Activated naive CD8-positive, alpha-beta T cell treated with anti-CD3 and anti-CD28 coated beads, Interleukin-2, amount 10 ng/mL, durations not matched to agents 7 days and 5 days (primary cell): Measurements from ENCODE around the gene CRABP1. TPM values are rescaled to one million over a fixed set of nuclear protein-coding genes. Genes with fewer than 3 reads are reported as not detected.

ENCODE experiments used
- ATAC-seq: fragments of 150-1000 bp; cut with Tn5 transposase; one replicate; pipeline ENCODE4 v1.10.0; 2021; ENCODE audit warnings: low read depth, moderate library complexity
- POLR2A ChIA-PET: fragments of 350-600 bp; sonication (Branson Sonifier 250); formaldehyde crosslinking; loops from one replicate; lab custom pipeline; 2021; ENCODE audit warnings: antibody characterized with exemption; lab: Charles Lee
- DNase-seq: peaks from one replicate; pipeline ENCODE4 v3.0.0; 2021
- H3K27ac Mint-ChIP-seq: one replicate; pipeline ENCODE4 v1.8.0; 2022; ENCODE audit warnings: mild to moderate bottlenecking, mixed read lengths
- H3K27me3 Mint-ChIP-seq: one replicate; pipeline ENCODE4 v1.8.0; 2022; ENCODE audit warnings: mild to moderate bottlenecking, moderate library complexity, mixed read lengths
- H3K36me3 Mint-ChIP-seq: one replicate; pipeline ENCODE4 v1.8.0; 2021; ENCODE audit warnings: mild to moderate bottlenecking, mixed read lengths
- H3K4me1 Mint-ChIP-seq: one replicate; pipeline ENCODE4 v1.8.0; 2021; ENCODE audit warnings: mixed read lengths
- H3K4me3 Mint-ChIP-seq: one replicate; pipeline ENCODE4 v1.8.0; 2022; ENCODE audit warnings: mild to moderate bottlenecking, moderate library complexity, mixed read lengths
- H3K9me3 Mint-ChIP-seq: one replicate; pipeline ENCODE4 v1.8.0; 2021; ENCODE audit warnings: mixed read lengths
- total RNA-seq, 2 experiments: library from RNA; stranded (reverse); gene quantifications; one replicate each; pipeline ENCODE4 v1.2.3, GENCODE V29; 2021

The CRABP1 gene
- total RNA-seq, 2 experiments from 2014 or later: not detected

GRCh38 chr15:78384651-78385050, 44.5 kb downstream of the CRABP1 start:
- Mint-ChIP-seq H3K9me3 (no peaks in the 10 kb centered on the region), H3K27me3 (peaks cover 37% of the 10 kb centered on the region), H3K36me3 (no peaks in the 10 kb centered on the region), H3K27ac (no peak overlapping the region), H3K4me1 (no peaks in the 10 kb centered on the region), H3K4me3 (no peak overlapping the region)
- DNase-seq (no peak), ATAC-seq (no peak)
- POLR2A ChIA-PET: no interaction called here

DNA sequence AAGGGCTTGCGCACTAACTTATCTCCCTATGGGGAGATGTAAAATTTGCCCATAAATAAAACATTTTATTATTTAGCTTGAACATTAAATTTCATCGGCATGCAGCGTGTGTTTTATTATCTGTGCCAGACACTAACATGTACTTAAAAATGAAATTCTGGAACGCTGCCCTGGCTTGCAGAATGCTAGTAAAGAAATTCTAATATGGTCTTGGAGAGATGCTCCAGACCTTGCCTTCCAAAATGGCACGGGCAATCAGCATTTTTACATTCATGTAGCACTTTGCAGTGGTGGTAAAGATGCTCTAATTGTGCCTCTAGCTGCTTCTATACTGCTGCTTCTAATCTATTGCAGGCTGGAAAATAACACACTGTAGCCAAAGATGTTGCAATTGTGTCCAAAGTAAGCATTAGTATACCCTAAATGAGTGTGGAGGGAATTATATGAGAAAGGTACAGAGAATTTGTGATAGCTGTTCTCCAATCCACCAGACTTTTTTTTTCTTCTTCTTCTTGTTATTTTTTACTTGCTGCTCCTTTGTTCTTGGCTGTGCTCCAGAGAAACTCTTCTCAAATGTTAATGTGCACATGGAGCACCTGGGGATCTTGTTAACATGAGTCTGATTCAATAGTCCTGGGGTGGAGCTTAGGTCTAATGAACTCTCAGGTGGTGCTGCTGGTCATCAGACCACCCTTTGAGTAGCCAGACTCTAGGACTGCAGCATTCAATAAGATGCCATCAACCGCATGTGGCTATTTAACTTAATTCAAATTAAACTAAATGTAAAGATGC, 47.3 kb downstream of the CRABP1 start:
- Mint-ChIP-seq H3K4me1 (no peaks in the 10 kb centered on the region), H3K27ac (no peak overlapping the region), H3K9me3 (no peaks in the 10 kb centered on the region), H3K36me3 (no peaks in the 10 kb centered on the region), H3K4me3 (no peak overlapping the region), H3K27me3 (peaks cover 30% of the 10 kb centered on the region)
- DNase-seq (no peak), ATAC-seq (no peak)
- POLR2A ChIA-PET: interaction anchor here (0.7 kb wide), 1 partner anchor 1525 kb away, joined by 3 read pairs; no protein-coding TSS in a partner anchor

GRCh38 chr15:78388865-78389264, 48.7 kb downstream of the CRABP1 start:
- Mint-ChIP-seq H3K36me3 (no peaks in the 10 kb centered on the region), H3K27ac (no peak overlapping the region), H3K27me3 (peaks cover 26% of the 10 kb centered on the region), H3K4me1 (no peaks in the 10 kb centered on the region), H3K9me3 (no peaks in the 10 kb centered on the region), H3K4me3 (no peak overlapping the region)
- ATAC-seq (no peak), DNase-seq (no peak)
- POLR2A ChIA-PET: no interaction called here

- ATAC-seq: no peak
- no peaks in the 10 kb centered on the region for H3K9me3 Mint-ChIP-seq
- POLR2A ChIA-PET: no interaction called here
These were observed 49.2 kb downstream of the CRABP1 start for GRCh38 chr15:78389322-78389721.

GRCh38 chr15:78389738-78390137, 49.6 kb downstream of the CRABP1 start:
- no peak overlapping the region for H3K4me3 Mint-ChIP-seq
- no peak for ATAC-seq
- POLR2A ChIA-PET: no interaction called here
- H3K27me3 Mint-ChIP-seq: peaks cover 24% of the 10 kb centered on the region
- no peak overlapping the region for H3K27ac Mint-ChIP-seq
- no peaks in the 10 kb centered on the region for H3K36me3 Mint-ChIP-seq
- no peaks in the 10 kb centered on the region for H3K9me3 Mint-ChIP-seq
- DNase-seq: no peak
- no peaks in the 10 kb centered on the region for H3K4me1 Mint-ChIP-seq

More at GRCh38 chr15:78389322-78389721, 49.2 kb downstream of the CRABP1 start:
- H3K4me1 Mint-ChIP-seq: no peaks in the 10 kb centered on the region
- peaks cover 25% of the 10 kb centered on the region for H3K27me3 Mint-ChIP-seq
- no peaks in the 10 kb centered on the region for H3K36me3 Mint-ChIP-seq
- no peak for DNase-seq
- no peak overlapping the region for H3K27ac Mint-ChIP-seq
- no peak overlapping the region for H3K4me3 Mint-ChIP-seq

DNA sequence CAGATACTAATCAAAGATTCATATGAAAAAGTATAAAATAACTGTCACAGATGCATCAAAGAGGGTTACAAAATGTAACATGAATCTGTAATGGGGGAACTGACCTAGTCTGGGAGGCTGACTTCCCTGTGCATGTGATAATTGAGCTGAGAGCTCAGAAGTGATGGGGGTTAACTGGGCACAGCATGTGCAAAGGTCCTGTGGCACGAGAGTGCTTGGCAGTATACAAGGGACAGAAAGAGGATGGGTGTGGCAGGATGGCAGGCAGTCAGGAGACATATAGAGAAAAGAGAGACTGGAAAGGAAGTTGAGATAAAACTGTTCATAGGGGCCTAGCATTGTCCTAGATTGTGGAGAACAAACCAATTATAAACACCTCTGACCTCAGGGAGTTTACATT, 50.1 kb downstream of the CRABP1 start:
- DNase-seq (no peak), ATAC-seq (no peak)
- H3K4me1 Mint-ChIP-seq: no peaks in the 10 kb centered on the region
- no peaks in the 10 kb centered on the region for H3K9me3 Mint-ChIP-seq
- H3K27me3 Mint-ChIP-seq: peaks cover 19% of the 10 kb centered on the region
- no peak overlapping the region for H3K4me3 Mint-ChIP-seq
- H3K36me3 Mint-ChIP-seq: no peaks in the 10 kb centered on the region
- no peak overlapping the region for H3K27ac Mint-ChIP-seq
- POLR2A ChIA-PET: no interaction called here

DNA sequence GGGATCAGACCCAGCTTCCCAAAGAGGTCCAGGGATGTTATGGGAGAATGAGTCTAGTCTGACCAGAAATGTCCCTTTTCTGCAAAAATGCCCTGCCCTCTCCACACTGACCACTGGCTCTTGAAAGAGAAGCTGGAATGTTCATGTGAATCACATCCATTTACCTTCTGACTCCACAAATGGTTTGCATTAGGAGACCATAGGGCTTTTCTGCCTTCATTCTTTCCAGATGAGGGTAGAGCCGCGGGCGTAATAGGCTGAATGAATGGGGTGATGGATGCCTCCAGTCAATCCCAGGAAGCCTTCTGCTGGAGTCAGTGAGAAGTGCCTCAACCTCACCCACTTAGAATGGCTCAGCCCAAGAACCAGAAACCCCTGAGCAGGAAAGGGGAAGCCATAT, 50.7 kb downstream of the CRABP1 start:
- DNase-seq (no peak), ATAC-seq (no peak)
- Mint-ChIP-seq H3K4me1 (no peaks in the 10 kb centered on the region), H3K36me3 (no peaks in the 10 kb centered on the region), H3K27ac (no peak overlapping the region), H3K4me3 (no peak overlapping the region), H3K27me3 (peaks cover 17% of the 10 kb centered on the region), H3K9me3 (no peaks in the 10 kb centered on the region)
- POLR2A ChIA-PET: no interaction called here

DNA sequence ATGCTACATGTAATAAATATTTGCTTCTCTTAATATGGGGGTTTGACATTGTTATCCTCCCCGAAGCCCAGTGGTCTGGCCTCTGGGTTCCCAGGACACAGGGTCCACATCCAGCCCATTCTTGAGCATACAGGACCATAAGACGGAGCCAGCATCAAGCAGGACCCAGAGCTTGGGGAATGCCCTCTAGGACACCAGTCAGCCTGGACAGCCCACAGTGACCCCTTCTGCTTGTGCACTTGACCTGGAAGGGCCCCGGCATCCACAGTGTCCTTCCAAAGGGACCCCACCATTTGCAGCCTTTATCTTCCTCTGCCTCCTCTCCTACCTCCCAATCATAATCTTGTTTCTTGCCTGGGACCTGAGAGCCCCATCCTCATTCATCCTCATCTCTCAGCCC, 51.6 kb downstream of the CRABP1 start:
- POLR2A ChIA-PET: no interaction called here
- H3K36me3 Mint-ChIP-seq: no peaks in the 10 kb centered on the region
- no peaks in the 10 kb centered on the region for H3K4me1 Mint-ChIP-seq
- peaks cover 10% of the 10 kb centered on the region for H3K27me3 Mint-ChIP-seq
- DNase-seq (no peak), ATAC-seq (no peak)
- H3K9me3 Mint-ChIP-seq: no peaks in the 10 kb centered on the region
- H3K4me3 Mint-ChIP-seq: no peak overlapping the region
- no peak overlapping the region for H3K27ac Mint-ChIP-seq

DNA sequence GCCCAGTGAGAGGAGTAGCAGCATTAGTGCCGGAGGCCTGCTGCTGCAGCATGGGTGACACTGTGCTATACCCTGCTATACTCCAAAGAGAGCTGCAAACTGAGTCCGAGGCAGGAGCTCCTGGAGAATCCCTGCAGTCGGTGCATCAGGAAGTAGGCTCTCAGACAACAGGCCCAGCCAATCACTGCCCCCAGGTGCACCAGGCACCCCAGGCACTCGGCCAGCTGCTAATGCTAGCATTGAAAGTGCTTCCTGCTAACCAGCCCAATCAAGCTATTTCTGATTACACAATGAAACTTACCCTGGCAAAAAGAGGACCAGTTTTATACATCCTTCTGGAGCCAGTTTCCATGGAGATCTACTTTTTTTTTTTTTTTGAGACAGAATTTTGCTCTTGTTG, 52.3 kb downstream of the CRABP1 start:
- Mint-ChIP-seq H3K4me3 (no peak overlapping the region), H3K27me3 (peaks cover 7% of the 10 kb centered on the region), H3K27ac (no peak overlapping the region), H3K36me3 (no peaks in the 10 kb centered on the region), H3K9me3 (no peaks in the 10 kb centered on the region), H3K4me1 (no peaks in the 10 kb centered on the region)
- POLR2A ChIA-PET: no interaction called here
- DNase-seq (no peak), ATAC-seq (no peak)

- H3K27me3 Mint-ChIP-seq: peaks cover 7% of the 10 kb centered on the region
- DNase-seq: no peak
- H3K4me1 Mint-ChIP-seq: no peaks in the 10 kb centered on the region
- no peak overlapping the region for H3K4me3 Mint-ChIP-seq
- no peaks in the 10 kb centered on the region for H3K36me3 Mint-ChIP-seq
- H3K9me3 Mint-ChIP-seq: no peaks in the 10 kb centered on the region
- POLR2A ChIA-PET: no interaction called here
- H3K27ac Mint-ChIP-seq: no peak overlapping the region
- no peak for ATAC-seq
These were observed 53.0 kb downstream of the CRABP1 start for GRCh38 chr15:78393137-78393536.

- Mint-ChIP-seq H3K9me3 (no peaks in the 10 kb centered on the region), H3K27ac (no peak overlapping the region), H3K4me3 (no peak overlapping the region), H3K27me3 (peaks cover 5% of the 10 kb centered on the region), H3K36me3 (no peaks in the 10 kb centered on the region), H3K4me1 (no peaks in the 10 kb centered on the region)
- DNase-seq (no peak), ATAC-seq (no peak)
- POLR2A ChIA-PET: no interaction called here
These were observed 53.9 kb downstream of the CRABP1 start for GRCh38 chr15:78394026-78394425.

DNA sequence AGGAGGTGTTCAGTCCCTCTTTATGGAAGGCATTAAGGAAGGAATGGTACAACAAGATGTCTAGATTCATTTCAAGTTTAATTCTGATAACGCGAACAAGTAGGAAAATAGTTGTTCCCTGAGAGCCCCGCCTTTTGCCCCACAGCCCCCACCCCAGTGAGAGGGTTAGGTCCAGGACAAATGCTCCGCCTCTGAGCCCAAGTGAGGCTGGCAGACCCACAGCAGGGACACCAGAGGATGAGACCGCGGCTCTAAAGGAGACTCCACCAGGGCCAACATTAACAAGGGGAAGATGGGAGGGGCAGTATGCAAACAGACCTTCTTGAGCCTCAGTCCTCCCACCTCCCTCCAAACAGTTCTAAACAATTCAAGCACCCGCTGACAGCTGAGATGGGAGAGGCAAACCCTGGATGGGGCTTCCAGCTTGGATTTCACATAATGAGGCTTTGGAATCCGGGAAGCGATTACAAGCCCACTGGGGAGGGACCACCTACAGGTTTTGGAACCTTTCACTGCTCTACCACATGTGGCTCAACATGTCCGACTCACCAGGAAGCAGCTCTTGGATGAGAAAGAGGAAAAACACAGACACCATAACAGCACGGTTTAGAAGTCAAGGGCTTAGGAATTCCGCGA, 54.9 kb downstream of the CRABP1 start:
- H3K4me3 Mint-ChIP-seq: no peak overlapping the region

DNA sequence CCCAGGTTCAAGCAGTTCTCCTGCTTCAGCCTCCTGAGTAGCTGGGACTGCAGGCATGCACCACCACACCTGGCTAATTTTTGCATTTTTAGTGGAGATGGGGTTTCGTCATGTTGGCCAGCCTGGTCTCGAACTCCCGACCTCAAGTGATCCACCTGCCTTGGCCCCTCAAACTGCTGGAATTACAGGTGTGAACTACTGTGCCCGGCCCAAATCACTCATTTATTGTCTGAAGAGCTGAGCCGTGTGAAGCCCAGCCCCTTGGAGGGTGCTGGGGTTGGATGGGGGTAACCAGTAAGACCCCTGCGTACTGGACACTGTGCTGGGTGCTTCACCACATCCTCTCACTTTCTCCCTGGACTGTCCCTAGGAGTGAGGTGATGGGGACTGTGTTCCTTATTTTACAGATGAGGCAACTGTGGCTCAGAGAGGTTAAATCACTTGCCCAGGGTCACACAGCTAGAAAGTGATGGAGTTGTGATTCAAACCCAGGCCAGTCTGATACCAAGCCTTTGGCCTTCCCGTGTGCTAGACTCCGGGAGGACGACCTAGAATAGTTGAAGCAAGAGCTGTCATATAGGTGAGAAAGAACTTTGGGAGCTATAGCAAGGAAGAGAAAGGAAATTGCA, 56.1 kb downstream of the CRABP1 start:
- H3K27ac Mint-ChIP-seq: no peak overlapping the region
- no peaks in the 10 kb centered on the region for H3K9me3 Mint-ChIP-seq
- H3K27me3 Mint-ChIP-seq: peaks cover 4% of the 10 kb centered on the region
- ATAC-seq: no peak
- H3K36me3 Mint-ChIP-seq: no peaks in the 10 kb centered on the region
- DNase-seq: no peak
- POLR2A ChIA-PET: no interaction called here
- no peaks in the 10 kb centered on the region for H3K4me1 Mint-ChIP-seq
- H3K4me3 Mint-ChIP-seq: no peak overlapping the region

More for the DNA sequence above, 54.9 kb downstream of the CRABP1 start:
- DNase-seq (no peak), ATAC-seq (no peak)
- Mint-ChIP-seq H3K36me3 (no peaks in the 10 kb centered on the region), H3K27me3 (peaks cover 4% of the 10 kb centered on the region), H3K9me3 (no peaks in the 10 kb centered on the region), H3K27ac (no peak overlapping the region), H3K4me1 (no peaks in the 10 kb centered on the region)
- POLR2A ChIA-PET: no interaction called here

- Mint-ChIP-seq H3K4me3 (no peak overlapping the region), H3K36me3 (no peaks in the 10 kb centered on the region), H3K27ac (no peak overlapping the region), H3K4me1 (no peaks in the 10 kb centered on the region), H3K9me3 (no peaks in the 10 kb centered on the region), H3K27me3 (peaks cover 4% of the 10 kb centered on the region)
- no peak for DNase-seq
- no peak for ATAC-seq
- POLR2A ChIA-PET: no interaction called here
These were observed 56.8 kb downstream of the CRABP1 start for GRCh38 chr15:78396976-78397375.
